ENCODE measurements around the gene TSKS.

DNA sequence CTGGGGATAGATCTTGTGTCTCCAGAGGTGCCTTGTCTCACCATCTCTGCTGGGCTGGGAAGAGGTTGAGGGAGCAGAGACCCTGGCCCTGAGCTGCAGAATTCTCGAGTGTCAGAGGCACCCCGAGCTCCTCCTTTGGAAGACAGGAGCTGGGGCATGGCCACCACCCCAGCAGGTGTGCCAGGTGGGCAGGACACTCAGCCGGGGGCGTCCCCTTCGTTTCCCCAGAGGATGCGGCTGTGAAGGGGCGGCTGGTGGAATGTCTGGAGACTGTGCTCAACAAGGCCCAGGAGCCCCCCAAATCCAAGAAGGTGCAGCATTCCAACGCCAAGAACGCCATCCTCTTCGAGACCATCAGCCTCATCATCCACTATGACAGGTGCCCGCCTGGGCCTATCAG, 35.5 kb upstream of the TSKS start:
- TF ChIP-seq, protein P1, sequence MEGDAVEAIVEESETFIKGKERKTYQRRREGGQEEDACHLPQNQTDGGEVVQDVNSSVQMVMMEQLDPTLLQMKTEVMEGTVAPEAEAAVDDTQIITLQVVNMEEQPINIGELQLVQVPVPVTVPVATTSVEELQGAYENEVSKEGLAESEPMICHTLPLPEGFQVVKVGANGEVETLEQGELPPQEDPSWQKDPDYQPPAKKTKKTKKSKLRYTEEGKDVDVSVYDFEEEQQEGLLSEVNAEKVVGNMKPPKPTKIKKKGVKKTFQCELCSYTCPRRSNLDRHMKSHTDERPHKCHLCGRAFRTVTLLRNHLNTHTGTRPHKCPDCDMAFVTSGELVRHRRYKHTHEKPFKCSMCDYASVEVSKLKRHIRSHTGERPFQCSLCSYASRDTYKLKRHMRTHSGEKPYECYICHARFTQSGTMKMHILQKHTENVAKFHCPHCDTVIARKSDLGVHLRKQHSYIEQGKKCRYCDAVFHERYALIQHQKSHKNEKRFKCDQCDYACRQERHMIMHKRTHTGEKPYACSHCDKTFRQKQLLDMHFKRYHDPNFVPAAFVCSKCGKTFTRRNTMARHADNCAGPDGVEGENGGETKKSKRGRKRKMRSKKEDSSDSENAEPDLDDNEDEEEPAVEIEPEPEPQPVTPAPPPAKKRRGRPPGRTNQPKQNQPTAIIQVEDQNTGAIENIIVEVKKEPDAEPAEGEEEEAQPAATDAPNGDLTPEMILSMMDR (IDR thresholded peaks at IDR 0.05) = no peak
- TF ChIP-seq POLR2A (IDR thresholded peaks at IDR 0.05) = no peak
- no peak for TF ChIP-seq POLR2AphosphoS5 (IDR thresholded peaks at IDR 0.05)
- TF ChIP-seq EP300 (IDR thresholded peaks at IDR 0.05) = no peak

All from sigmoid colon (tissue), 4 donors.